ENCODE measurements around the gene DEPDC5.

Gene DEPDC5

GRCh38 chr22:31925056-31925455 lies 171.2 kb downstream of the DEPDC5 start:
- DNase-seq (ENCODE audit: low read depth): no peak

DNA sequence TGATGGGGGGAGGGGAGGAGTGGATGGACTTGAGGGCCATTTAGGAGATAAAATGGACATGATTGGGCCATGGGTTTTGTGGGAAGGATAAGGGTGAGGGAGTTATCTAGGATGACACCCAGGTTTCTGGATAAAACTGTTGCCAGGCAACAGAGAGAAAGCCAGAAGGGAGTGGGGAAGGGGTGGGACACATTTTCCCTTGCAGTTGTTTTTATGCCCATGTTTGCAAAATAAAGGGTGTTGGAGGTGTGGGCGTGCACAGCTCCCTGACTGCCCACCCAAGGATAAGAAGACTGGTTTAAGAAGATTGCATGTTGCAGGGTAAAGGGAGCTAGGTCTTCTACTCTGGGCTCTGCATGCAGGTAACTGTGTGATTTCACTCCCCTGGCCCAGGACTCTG lies 172.2 kb downstream of the DEPDC5 start:
- no peak for DNase-seq (ENCODE audit: low read depth)

GRCh38 chr22:31926969-31927368 lies 173.2 kb downstream of the DEPDC5 start:
- no peak for DNase-seq (ENCODE audit: low read depth)

- no peak for DNase-seq (ENCODE audit: low read depth)
Observed at GRCh38 chr22:31927562-31927961, 173.7 kb downstream of the DEPDC5 start.

DNA sequence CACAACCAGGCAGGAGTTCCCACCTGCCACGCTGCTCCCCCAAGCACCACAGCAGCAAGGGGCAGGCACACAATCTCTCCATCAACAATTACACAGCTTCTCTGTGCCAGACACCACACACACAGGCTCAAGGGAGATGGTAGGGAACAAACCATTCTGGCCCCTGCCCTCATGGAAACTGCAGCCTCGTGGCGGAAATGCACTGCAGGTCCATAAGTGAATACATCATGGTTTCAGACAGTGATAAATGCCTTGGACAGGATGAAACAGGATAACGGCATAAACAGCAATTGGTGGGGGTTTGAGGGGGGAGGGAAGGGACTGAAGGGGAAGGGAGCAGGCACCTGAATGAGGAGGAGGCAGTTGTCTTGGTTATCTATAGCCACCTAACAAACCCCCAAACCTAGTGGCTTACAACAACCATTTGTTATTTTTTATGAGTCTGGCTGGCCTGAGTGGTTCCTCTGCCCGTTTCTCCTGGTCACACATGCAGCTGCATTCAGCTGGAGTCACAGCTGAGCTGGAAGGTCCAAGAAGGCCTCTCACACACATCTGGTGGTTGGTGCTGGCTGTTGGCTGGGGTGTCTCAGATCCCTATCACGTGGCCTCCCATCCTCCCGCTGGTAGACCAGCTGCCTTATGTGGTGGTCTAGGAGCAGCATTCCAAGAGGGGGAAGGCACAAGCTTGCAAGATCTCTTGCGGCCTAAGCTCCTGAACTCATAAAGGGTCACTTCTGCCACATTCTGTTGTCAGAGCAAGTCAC lies 175.5 kb downstream of the DEPDC5 start:
- no peak for DNase-seq (ENCODE audit: low read depth)

- DNase-seq (ENCODE audit: low read depth): no peak
Observed at GRCh38 chr22:31932863-31933262, 179.0 kb downstream of the DEPDC5 start.

DNA sequence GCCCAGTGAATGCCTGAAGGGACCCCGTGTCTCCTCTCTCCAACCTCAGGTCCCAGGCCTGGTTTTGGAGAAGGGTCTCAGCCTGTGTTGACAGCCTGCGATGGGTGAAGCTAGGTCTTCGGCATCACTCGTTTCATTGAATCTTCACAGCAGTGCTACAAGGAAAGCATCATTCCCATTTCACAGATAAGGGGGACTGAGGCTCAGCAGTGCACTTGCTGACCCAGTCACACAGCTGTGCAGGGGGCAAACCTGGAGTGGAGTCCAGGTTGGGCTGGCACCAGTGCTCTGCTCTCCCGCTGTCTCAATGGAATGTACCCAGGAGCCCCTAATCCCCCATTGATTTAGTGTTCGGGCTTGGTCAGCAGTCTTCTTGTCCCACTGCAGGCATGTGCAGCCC lies 179.6 kb downstream of the DEPDC5 start:
- no peak for DNase-seq (ENCODE audit: low read depth)

- DNase-seq (ENCODE audit: low read depth): no peak
Observed at GRCh38 chr22:31933816-31934482, 180.1 kb downstream of the DEPDC5 start.

DNA sequence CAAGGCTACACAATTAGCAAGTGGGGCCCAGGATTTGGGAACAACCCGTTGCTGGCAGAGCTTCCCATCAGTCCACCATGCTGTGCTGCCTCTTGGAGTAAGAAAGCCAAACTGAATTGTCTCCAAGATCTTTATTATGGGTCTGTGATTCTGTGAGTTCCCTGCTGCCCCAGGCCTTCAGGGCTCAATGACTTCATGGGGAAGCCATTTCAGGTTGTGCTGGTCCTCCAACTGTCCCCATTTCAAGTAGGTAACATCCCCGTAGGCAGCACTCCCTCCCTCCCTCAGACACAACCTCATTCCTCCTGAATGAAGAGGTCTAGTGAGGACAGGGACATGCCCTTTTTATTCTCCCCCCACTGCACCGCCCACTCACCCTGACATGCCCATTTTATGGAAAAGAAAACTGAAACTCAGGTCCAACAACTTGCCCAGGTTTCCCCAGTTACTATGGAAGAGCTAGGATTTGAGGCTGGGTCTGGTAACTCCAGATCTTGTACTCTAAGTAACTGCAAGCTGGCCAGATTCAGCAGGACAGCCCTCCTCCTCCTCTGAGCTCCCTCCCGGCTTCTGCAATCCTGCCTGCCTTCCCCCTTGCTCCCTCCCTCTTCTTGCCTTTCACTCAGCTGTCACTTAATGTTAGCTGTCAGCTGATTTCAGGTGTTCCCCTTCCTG lies 182.3 kb downstream of the DEPDC5 start:
- DNase-seq (ENCODE audit: low read depth): no peak

DNA sequence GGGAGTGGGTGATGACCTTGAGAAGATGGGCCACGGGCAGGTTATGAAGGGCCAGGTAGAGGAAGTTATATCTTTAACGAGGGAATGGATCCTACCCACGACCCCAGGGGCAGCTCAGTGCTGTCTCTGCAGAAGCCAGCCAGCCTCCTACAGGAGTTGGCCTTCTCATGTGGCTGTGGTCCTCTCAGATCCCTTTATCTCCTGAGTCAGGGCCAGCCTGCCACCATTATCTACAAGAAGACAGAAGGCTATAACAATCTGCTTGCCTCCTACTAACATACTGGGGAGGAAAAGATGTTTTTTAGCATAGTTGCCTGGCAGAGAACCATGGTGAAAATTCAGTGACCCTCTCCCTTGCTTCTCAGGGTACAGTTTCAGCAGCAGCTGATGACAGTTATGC lies 183.5 kb downstream of the DEPDC5 start:
- DNase-seq (ENCODE audit: low read depth): no peak

- no peak for DNase-seq (ENCODE audit: low read depth)
Observed at GRCh38 chr22:31938296-31938695, 184.5 kb downstream of the DEPDC5 start.

GRCh38 chr22:31940506-31940905 lies 186.7 kb downstream of the DEPDC5 start:
- no peak for DNase-seq (ENCODE audit: low read depth)

DNA sequence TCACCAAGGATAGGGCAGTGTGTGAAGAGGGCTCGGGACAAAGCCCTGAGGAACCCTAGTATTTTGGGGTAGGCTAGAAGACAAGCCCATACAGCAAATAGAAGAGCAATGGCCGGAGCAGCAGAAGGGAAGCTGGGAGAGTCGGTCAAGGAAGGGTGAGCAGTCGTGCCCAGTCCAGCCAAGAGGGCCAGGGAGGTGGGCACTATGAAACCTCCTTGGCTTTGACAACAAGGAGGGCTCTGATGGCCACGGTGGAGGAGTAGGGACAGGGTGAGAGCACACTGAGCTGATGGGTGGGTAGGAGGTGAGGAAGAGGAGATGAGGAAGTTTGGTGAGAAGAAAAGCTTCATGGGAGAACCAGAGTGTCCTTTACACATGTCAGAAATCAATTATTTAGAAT lies 188.3 kb downstream of the DEPDC5 start:
- DNase-seq (ENCODE audit: low read depth): no peak

GRCh38 chr22:31943206-31943977 lies 189.6 kb downstream of the DEPDC5 start:
- no peak for DNase-seq (ENCODE audit: low read depth)

DNA sequence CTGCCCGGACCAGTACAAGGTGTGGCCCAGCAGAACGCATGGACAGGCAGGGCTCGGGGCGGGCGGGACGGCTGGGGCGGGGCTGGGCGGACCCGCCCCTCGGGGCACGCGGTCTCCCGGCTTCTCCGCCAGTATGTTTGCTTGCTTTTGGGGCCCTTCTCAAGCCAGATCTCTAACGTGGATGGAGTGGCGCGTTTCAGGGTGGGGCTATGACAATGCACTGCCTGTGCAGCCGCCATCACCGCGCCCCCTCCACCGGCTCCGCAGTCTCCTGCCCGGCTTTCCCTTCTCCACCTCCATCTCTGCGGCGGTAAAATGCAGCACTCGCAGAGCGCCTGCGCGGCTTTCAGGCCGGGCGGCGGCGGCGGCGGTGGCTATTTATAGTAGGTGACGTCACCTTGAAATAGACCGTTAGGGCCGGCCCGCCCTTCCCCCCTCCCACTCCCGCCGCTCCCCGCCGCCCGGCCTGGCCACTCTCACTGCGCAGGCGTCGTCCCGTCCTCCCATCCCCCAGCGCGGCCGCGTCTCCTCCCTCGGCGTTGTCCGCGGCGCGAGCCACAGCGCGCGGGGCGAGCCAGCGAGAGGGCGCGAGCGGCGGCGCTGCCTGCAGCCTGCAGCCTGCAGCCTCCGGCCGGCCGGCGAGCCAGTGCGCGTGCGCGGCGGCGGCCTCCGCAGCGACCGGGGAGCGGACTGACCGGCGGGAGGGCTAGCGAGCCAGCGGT lies 190.3 kb downstream of the DEPDC5 start, which contains the start of gene YWHAH:
TSS of gene YWHAH (plus strand) at position 558 of the 722 bp plus-strand sequence. CDS start 199 bp downstream, outside the sequence.
- DNase-seq (ENCODE audit: low read depth): peak; percentile 72

DNA sequence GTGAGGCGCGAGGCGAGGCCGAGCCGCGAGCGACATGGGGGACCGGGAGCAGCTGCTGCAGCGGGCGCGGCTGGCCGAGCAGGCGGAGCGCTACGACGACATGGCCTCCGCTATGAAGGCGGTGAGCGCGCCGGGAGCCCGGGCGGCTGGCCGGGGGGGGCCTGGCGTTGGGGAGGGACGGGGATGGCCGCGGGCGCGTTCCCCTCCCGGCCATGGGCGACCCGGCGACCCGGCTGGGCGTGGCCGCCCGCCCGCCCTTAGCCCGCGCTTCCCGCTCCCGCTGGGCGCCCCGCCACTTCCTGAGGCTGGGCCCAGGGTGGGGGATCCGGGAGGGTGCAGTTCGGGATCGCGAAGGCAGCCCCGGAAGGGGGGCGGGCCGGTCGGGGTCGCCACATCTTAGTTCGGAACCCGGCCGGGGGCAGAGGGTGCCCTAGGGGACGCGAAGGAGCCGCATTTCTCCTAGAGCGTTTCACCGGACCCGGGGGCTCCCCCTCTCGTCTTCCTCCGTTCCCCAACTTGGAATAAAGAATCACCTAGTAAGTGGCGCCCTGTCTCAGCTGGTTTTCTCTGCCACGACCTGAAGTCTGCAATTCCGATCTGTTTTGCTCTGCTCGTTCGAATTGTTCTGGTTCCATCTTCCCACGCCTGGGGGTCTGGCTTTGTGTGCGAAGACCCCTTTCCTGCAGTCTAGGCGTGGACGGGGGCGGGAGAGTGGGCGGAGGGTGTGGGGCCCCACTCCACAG lies 191.1 kb downstream of the DEPDC5 start:
- peak; percentile 24 for DNase-seq (ENCODE audit: low read depth)

- no peak for DNase-seq (ENCODE audit: low read depth)
Observed at GRCh38 chr22:31945443-31945855, 191.6 kb downstream of the DEPDC5 start.

DNA sequence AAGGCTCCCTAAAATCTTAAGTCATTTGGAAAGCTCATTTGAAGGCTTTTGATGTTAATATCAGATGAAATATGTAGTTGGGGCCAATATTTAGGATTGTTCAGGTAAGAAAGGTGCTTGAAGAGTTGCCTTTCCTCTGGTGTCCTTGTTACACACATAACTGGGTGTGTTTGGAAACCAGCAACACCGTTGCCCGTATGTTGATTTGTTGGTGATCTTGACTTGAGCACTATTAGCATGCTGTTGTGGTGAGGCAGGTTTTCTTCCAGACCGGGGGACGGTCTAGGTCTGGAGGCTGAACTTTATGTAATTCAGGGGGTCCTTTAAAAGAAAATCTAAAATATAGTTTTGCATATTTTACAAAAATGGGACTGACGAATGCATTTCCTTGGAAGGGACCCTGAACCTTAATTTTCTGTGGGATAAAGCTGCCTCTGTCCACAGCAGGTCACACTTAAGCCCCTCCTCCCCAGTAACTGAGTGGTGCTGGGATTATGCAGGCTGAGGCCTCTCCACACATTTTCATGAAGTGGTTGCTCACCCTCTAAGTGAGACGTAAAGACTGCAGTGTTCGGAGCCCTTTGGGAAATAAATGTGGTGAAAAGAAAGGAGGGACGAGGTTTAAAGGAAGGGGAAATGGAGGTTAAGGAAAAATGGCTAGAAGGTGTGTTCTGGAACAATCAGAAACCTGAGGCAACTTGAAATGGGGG lies 192.3 kb downstream of the DEPDC5 start:
- no peak for DNase-seq (ENCODE audit: low read depth)

GRCh38 chr22:31947296-31947695 lies 193.5 kb downstream of the DEPDC5 start:
- peak; percentile 17 for DNase-seq (ENCODE audit: low read depth)

GRCh38 chr22:31948002-31948401 lies 194.2 kb downstream of the DEPDC5 start:
- no peak for DNase-seq (ENCODE audit: low read depth)

Data from activated T-cell treated with anti-CD3 and anti-CD28 coated beads for 1 hour (primary cell).